Neuron (in vitro differentiated cells): ENCODE measurements around the gene PEX1.

ENCODE experiments used
- H2AFZ ChIP-seq: one replicate; pipeline ENCODE4 v1.6.1; 2013; ENCODE audit warnings: low read depth, mild to moderate bottlenecking, inconsistent platforms, low read length, moderate library complexity
- H3K27me3 ChIP-seq: one replicate; pipeline ENCODE4 v1.6.1; 2013; ENCODE audit warnings: low read length; ENCODE audit not compliant: insufficient read depth
- H3K36me3 ChIP-seq: one replicate; pipeline ENCODE4 v1.6.1; 2013; ENCODE audit warnings: low read length; ENCODE audit not compliant: insufficient read depth
- H3K4me1 ChIP-seq: one replicate; pipeline ENCODE4 v1.6.1; 2013; ENCODE audit warnings: low read length; ENCODE audit not compliant: insufficient read depth
- H3K4me3 ChIP-seq: 2 replicates; pipeline ENCODE4 v1.5.1; 2013; ENCODE audit warnings: mild to moderate bottlenecking, low read length, moderate library complexity
- H3K9me3 ChIP-seq: one replicate; pipeline ENCODE4 v1.6.1; 2013; ENCODE audit warnings: low read length

Gene PEX1

DNA sequence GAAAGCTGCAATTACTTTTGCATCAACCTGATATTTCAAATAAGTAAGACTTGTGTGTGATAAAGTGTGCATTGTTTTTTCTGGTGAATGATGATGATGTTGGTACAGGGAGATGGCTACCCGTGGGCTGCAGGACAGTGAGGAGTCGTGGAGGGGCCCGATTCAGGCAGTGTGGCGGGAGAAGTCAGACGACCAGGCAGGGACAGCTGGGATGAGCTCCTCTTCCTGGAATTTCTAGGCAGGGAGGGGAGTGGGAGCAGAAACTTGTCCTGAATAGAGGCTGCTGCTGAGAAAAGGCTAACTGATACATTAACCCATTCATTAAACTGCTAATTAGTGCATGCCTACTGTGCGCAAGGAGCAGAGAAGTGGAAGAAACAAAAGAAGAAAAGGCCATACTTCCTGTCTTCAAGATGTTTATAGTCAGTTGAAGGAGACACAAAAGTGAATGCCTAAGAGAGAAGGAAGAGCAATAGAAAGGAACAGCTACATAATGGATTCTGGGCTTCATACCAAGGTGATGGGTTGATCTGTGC, 90.3 kb downstream of the PEX1 start:
- Histone ChIP-seq H2AFZ (no peak overlapping the region), H3K36me3 (no peaks in the 10 kb centered on the region), H3K4me1 (no peaks in the 10 kb centered on the region), H3K27me3 (no peaks in the 10 kb centered on the region), H3K9me3 (no peaks in the 10 kb centered on the region), H3K4me3 (no peak overlapping the region)
